Tibial nerve (tissue), 4 donors: ENCODE results near the gene DDX10. TPM values are rescaled to one million over a fixed set of nuclear protein-coding genes. Genes with fewer than 3 reads are reported as not detected.

Experiments
- DNase-seq, 2 donors: peaks; one replicate each; pipeline ENCODE4 v3.0.0-alpha.2; 2019; ENCODE audit warnings: low spot score in 2 of 2
- H3K27ac ChIP-seq, 4 donors: fragments of 200-600 bp; sonication (generic) in 3 of 4; one replicate each; pipeline ENCODE4 v1.5.1; 2017 to 2019; ENCODE audit warnings: mild to moderate bottlenecking in 1 of 4
- H3K27me3 ChIP-seq, 2 donors: fragments of 200-600 bp; sonication (generic) in 1 of 2; one replicate each; pipeline versions ENCODE4 v1.5.1 to v1.6.0; 2017 to 2019
- H3K36me3 ChIP-seq, 3 donors: fragments of 200-600 bp; sonication (generic); one replicate each; pipeline ENCODE4 v1.5.1; 2018 to 2019
- H3K4me1 ChIP-seq, 4 donors: fragments of 200-600 bp; sonication (generic) in 3 of 4; one replicate each; pipeline ENCODE4 v1.5.1; 2017 to 2019
- H3K4me3 ChIP-seq, 4 donors: fragments of 200-600 bp; sonication (generic) in 3 of 4; one replicate each; pipeline ENCODE4 v1.5.1; 2017 to 2019; ENCODE audit warnings: mild to moderate bottlenecking in 1 of 4, moderate library complexity in 1 of 4
- H3K9me3 ChIP-seq, 4 donors: fragments of 200-600 bp; sonication (generic) in 3 of 4; one replicate each; pipeline ENCODE4 v1.5.1; 2017 to 2019
- CTCF ChIP-seq, 5 experiments: fragments of 200-600 bp in 3 of 5; fragments of 450-650 bp in 2 of 5; sonication (generic) in 3 of 5; IDR thresholded peaks; one replicate each; pipeline ENCODE4 v1.5.1; 2016 to 2019; ENCODE audit warnings: antibody characterized with exemption in 5 of 5, mild to moderate bottlenecking in 3 of 5, moderate library complexity in 2 of 5
- EP300 ChIP-seq, 2 donors: sonication (generic); formaldehyde crosslinking; IDR thresholded peaks; one replicate each; pipeline ENCODE4 v1.6.1; 2017; ENCODE audit warnings: antibody characterized with exemption in 2 of 2, mild to moderate bottlenecking in 1 of 2
- POLR2A ChIP-seq, 2 donors: fragments of 450-650 bp; IDR thresholded peaks; one replicate each; pipeline ENCODE4 v1.6.1; 2017; ENCODE audit warnings: antibody characterized with exemption in 2 of 2, mild to moderate bottlenecking in 2 of 2, moderate library complexity in 2 of 2
- WGBS, 2 donors: methylation state at CpG; one replicate each; pipeline ENCODE4 v1.1.5; 2018; 5-methylcytosine and 5-hydroxymethylcytosine counted together
- total RNA-seq, 4 donors: library from RNA; depleted of rRNA; stranded (reverse); fragments of >200 nt; gene quantifications; one replicate each; pipeline ENCODE4 v1.1.0, GENCODE V29; 2016

DDX10 gene
- total RNA-seq, 4 donors from 2014 or later: 23.1 to 94.7 (median 31.6) TPM

DNA sequence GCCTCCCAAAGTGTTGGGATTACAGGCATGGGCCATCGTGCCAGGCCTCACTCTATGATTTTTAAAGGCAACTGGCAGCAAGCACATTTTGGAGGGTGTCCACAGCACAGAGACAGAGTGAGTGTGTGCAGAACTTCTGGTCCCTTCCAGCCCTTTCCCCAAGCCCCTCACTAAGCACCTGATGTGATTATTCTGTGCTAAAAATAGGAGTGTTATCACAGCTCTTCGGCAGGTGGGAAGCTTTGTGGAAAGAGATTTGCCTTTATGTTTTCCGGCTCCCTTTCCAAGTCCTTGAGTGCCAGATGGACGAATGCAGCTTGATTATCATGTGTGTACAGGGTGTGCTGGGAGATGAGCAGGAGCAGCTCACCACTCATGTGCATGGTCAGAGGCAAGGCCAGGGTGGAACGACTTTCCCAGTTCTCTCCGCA, 310.8 kb downstream of the DDX10 start:
- DNase-seq: no peak
- WGBS, 2 donors: 79 to 85% methylated on average over 6 of the region's 6 CpGs
- H3K4me3 ChIP-seq: no peak overlapping the region

GRCh38 chr11:108983636-108984420, 319.0 kb downstream of the DDX10 start:
- Histone ChIP-seq H3K27ac (no peak overlapping the region), H3K4me3 (no peak overlapping the region), H3K36me3 (no peaks in the 10 kb centered on the region), H3K27me3 (no peaks in the 10 kb centered on the region), H3K9me3 (no peaks in the 10 kb centered on the region), H3K4me1 (no peaks in the 10 kb centered on the region)
- DNase-seq: no peak
- WGBS, 2 donors: 56% methylated on average over 6 of the region's 6 CpGs
- TF ChIP-seq POLR2A (IDR thresholded peaks at IDR 0.05): no peak
- no peak for TF ChIP-seq EP300 (IDR thresholded peaks at IDR 0.05)
- no peak for TF ChIP-seq CTCF (IDR thresholded peaks at IDR 0.05)

More for the DNA sequence above, 310.8 kb downstream of the DDX10 start:
- Histone ChIP-seq H3K27ac (no peak overlapping the region), H3K4me1 (no peaks in the 10 kb centered on the region), H3K9me3 (no peaks in the 10 kb centered on the region), H3K36me3 (no peaks in the 10 kb centered on the region), H3K27me3 (no peaks in the 10 kb centered on the region)
- TF ChIP-seq POLR2A (IDR thresholded peaks at IDR 0.05): no peak
- no peak for TF ChIP-seq CTCF (IDR thresholded peaks at IDR 0.05)

- Histone ChIP-seq H3K36me3 (no peaks in the 10 kb centered on the region), H3K27ac (no peak overlapping the region)
- TF ChIP-seq CTCF (IDR thresholded peaks at IDR 0.05): no peak
- TF ChIP-seq EP300 (IDR thresholded peaks at IDR 0.05): no peak
These were observed 319.7 kb downstream of the DDX10 start for GRCh38 chr11:108984523-108984922.

DNA sequence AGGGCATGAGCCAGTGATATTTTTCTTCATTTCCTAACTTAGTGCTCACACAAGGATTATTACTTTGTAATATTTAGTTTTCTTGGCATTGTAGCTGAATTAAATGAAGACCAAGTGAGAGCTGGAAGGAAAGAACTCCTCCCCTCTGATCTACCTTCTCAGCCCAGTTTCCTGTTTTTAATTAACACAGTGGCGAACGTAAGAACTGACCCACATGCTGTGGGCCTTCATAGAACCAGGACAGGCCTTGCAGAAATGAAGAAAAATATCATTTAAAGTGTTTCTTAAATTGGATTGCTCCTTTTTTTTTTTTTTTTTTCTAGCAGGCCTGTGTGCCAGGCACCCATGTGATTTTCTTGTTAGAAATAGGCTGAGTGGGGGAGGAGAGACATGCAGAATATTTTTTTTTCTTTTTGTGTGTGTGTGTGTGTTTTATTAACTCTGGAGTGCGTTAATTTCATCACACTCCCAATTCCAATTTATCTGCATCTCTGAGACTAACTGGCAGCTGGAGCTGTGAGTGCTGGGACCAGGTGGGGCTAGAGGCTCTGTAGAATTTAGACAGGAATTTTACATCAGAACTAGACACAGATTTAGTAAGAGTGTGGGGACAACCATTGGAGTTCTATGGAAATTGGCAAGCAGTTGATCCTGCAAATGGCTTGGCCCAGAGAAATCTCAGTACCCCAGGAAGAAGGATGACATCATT, 320.5 kb downstream of the DDX10 start:
- Histone ChIP-seq H3K4me3 (no peak overlapping the region), H3K4me1 (no peaks in the 10 kb centered on the region), H3K36me3 (no peaks in the 10 kb centered on the region), H3K27me3 (no peaks in the 10 kb centered on the region), H3K9me3 (peaks cover 0 to 3% (median 0%) of the 10 kb centered on the region in 4 donors), H3K27ac (no peak overlapping the region)
- TF ChIP-seq EP300 (IDR thresholded peaks at IDR 0.05) (no peak), POLR2A (IDR thresholded peaks at IDR 0.05) (no peak), CTCF (IDR thresholded peaks at IDR 0.05) (no peak)
- 47 to 49% methylated on average over 3 of the region's 3 CpGs for WGBS, 2 donors
- no peak for DNase-seq

More at GRCh38 chr11:108984523-108984922, 319.7 kb downstream of the DDX10 start:
- H3K4me3 ChIP-seq: no peak overlapping the region
- H3K4me1 ChIP-seq: no peaks in the 10 kb centered on the region
- DNase-seq: no peak
- no peaks in the 10 kb centered on the region for H3K9me3 ChIP-seq
- H3K27me3 ChIP-seq: no peaks in the 10 kb centered on the region

DNA sequence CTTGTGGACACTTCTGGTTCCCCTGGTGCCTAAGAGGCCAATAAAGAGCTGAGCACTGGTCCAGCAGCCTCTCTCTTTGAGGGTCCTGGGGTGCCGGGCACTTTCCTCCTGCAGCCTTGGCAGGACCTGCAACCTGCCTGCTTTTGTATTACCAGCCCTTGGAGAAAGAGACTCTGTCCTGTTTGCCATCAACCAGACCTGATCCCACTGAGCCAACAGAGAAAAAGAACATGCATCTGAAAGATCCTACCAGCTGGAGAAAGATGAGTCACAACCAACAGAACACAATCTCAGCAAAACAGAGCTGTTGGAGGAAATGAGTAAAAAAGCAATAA, 321.0 kb downstream of the DDX10 start:
- Histone ChIP-seq H3K4me3 (no peak overlapping the region), H3K27me3 (no peaks in the 10 kb centered on the region), H3K27ac (no peak overlapping the region), H3K4me1 (no peaks in the 10 kb centered on the region), H3K36me3 (no peaks in the 10 kb centered on the region), H3K9me3 (peaks cover 0 to 3% (median 0%) of the 10 kb centered on the region in 4 donors)
- no peak for TF ChIP-seq CTCF (IDR thresholded peaks at IDR 0.05)
- TF ChIP-seq EP300 (IDR thresholded peaks at IDR 0.05): no peak
- no peak for TF ChIP-seq POLR2A (IDR thresholded peaks at IDR 0.05)
- 58 to 92% methylated on average over 1 of the region's 1 CpG for WGBS, 2 donors
- no peak for DNase-seq
